UCSD-AML1 (cell line): Measurements from ENCODE around the gene PNPLA6.
A peak's percentile ranks its signal among the peaks of the same experiment; 100 is the strongest.

Experiments
- DNase-seq: peaks from one replicate; lab custom pipeline; 2025; ENCODE audit not compliant: unreplicated experiment; lab: John Stamatoyannopoulos, UW

PNPLA6 gene

DNA sequence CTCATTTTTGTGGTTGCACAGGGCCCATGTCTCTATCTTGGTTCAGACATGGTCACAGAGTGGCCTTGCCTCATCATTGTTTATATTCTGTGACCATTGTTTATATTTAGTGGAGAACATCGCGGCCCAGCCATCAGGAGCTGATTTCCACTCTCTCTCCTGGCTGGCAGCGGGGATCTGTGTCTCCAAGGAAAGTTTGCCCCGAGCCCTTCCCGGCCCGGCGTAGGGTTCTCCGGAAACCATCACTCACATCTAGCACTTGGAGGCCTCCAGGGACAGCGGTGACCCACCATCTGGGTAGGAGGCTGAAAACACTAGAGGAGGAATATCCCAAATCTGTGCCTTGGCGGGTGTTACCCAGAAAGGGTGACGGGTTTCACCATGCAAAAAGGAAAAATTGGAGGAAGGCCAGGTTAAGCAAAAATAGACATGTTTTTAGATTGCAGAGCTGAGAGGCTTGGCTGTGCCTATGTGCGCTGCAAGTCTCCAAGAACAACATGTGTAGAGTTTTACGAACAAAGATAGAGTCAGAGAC, 20.3 kb upstream of the PNPLA6 start:
- no peak for DNase-seq

GRCh38 chr19:7515645-7516151, 19.8 kb upstream of the PNPLA6 start, which contains the start of gene ZNF358:
ZNF358 (plus strand) TSS chr19:7516103; CDS start chr19:7519243, 3,140 bp downstream.
- DNase-seq: peak; percentile 63

- no peak for DNase-seq
These were observed 19.2 kb upstream of the PNPLA6 start for GRCh38 chr19:7516333-7516732.

- no peak for DNase-seq
These were observed 18.6 kb upstream of the PNPLA6 start for GRCh38 chr19:7516878-7517277.

- DNase-seq: no peak
These were observed 16.0 kb upstream of the PNPLA6 start for GRCh38 chr19:7519361-7520130.

DNA sequence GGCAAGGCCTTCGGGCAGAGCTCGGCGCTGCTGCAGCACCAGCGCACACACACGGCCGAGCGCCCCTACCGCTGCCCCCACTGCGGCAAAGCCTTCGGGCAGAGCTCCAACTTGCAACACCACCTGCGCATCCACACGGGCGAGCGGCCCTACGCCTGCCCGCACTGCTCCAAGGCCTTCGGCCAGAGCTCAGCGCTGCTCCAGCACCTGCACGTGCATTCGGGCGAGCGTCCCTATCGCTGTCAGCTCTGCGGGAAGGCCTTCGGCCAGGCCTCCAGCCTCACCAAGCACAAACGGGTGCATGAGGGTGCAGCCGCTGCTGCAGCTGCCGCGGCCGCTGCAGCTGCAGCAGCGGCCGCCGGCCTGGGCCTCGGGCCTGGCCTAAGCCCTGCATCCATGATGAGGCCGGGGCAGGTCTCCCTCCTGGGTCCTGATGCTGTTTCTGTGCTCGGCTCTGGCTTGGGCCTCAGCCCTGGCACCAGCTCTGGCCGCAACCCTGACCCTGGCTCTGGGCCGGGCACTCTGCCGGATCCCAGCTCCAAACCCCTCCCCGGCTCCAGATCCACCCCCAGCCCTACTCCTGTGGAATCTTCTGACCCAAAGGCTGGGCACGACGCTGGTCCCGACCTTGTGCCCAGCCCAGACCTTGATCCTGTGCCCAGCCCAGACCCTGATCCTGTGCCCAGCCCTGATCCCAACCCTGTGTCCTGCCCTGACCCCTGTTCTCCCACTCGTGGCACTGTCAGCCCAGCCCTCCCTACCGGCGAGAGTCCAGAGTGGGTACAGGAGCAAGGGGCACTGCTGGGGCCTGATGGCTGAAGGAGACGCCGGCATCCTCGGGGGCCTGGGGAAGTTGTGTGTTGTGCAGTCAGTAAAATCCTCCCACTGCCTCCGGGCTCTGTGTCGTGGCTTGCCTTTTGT, 15.1 kb upstream of the PNPLA6 start:
- DNase-seq: no peak

DNA sequence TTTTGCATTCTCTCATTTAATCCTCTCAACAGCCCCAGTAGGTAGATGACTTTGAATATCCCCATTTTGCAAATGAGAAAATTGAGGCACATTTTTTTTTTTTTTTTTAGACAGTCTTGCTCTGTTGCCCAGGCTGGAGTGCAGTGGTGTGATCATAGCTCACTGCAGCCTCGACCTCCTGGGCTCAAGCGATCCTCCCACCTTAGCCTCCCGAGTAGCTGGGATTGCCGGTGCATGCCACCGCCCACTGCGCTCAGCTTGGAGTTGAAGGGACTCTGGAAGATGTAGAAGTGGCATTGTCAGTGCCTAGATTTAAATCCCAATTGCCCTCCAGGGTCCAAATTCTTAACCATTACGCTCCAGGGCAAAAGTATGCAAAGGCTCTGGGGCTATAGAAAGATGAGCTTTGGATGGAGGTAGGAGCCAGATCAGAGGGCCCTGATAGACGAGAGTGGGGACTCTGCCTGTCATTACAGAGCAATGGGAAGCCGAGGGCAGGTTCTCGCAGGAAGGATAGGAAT, 13.9 kb upstream of the PNPLA6 start:
- DNase-seq: no peak

DNA sequence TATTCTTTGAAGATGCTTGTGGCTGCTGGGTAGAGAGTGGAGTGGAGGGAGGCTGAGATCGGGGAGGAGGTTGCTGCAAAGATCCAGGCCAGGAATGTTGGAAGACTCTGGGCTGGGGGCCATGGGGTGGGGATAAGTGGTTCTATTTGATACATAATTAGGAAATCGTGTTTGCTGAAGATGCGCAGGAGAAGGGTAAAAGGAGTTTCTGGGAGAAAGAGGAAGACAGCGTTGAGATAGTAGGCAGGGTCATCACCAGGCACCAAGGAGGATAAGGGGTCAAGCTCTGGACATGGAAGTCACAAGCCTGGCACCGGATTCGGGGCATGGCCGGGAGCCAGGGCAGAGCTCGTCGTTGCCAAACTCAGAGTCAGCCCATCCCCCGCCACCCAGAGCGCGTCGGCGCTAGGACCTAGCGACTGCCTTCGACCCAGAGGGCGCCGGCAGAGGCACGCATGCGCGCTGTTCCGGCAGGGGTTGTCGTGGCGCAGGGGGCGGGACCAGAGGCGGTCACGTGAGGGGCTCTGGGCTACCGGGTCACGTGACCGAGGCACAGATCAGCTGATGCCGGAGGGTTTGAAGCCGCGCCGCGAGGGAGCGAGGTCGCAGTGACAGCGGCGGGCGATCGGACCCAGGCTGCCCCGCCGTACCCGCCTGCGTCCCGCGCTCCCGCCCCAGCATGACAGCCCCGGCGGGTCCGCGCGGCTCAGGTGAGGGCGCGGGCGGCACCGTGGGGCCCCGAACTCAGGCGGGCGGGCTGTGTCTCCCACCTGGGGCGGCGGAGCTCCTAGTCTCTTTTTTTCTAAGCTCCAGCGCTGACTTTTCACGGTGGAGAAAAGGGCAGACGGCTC, 13.2 kb upstream of the PNPLA6 start, which contains the start of gene MCOLN1:
Gene MCOLN1, plus strand, starts transcription at position 553 of the 851 bp plus-strand sequence. Its CDS starts 127 bp downstream, at position 680.
- DNase-seq: peak; percentile 99

- no peak for DNase-seq
These were observed 12.4 kb upstream of the PNPLA6 start for GRCh38 chr19:7522923-7523667.

GRCh38 chr19:7524523-7524922, 11.0 kb upstream of the PNPLA6 start:
- DNase-seq: no peak

GRCh38 chr19:7524992-7525739, 10.4 kb upstream of the PNPLA6 start:
- no peak for DNase-seq

DNA sequence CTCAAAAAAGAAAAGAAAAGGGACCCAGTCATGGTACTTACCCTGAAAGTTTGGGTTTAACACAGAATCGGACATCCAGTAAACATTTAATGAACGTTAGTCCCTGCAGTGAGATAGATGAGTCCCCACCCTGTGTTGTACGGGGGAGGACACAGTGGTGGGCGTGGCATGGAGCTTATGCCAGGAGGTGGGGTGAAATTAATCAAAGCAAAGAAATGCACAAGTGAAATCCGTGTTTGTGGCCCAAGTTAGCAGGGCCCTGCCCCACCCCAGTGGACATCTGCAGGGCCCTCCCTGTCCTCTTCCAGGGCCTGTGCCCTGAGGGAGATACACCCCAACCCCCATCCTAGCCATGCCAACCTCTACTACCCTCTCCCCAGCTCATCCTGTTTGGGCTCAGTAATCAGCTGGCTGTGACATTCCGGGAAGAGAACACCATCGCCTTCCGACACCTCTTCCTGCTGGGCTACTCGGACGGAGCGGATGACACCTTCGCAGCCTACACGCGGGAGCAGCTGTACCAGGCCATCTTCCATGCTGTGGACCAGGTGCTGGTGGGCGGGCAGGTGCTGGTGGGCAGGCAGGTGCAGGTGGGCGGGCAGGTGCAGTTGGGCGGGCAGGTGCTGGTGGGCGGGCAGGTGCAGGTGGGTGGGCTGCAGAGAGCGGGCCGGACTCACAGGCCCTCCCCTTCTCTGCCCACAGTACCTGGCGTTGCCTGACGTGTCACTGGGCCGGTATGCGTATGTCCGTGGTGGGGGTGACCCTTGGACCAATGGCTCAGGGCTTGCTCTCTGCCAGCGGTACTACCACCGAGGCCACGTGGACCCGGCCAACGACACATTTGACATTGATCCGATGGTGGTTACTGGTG, 9.2 kb upstream of the PNPLA6 start:
- no peak for DNase-seq

DNA sequence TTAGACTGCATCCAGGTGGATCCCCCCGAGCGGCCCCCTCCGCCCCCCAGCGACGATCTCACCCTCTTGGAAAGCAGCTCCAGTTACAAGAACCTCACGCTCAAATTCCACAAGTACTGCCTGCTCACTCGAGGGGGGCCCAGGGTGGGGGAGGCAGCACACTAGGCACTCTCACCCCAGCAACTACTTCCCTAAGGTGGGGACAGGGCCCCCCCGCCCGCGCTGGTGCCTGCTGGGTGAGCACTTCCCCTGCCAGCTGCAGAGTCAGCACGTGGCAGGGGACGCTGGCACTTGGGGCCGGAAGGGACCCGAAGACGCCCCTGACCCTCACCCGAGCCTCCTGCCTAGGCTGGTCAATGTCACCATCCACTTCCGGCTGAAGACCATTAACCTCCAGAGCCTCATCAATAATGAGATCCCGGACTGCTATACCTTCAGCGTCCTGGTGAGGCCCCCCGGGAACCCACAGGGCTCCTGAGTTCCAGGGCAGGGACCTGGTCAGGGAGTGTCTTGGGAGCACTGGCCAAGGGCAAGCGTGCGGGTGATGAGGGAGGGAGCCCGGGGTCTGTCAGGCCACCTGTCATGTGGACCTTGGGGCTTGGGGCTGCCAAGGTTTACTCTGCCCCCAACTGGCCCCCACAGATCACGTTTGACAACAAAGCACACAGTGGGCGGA, 7.9 kb upstream of the PNPLA6 start:
- DNase-seq: no peak

DNA sequence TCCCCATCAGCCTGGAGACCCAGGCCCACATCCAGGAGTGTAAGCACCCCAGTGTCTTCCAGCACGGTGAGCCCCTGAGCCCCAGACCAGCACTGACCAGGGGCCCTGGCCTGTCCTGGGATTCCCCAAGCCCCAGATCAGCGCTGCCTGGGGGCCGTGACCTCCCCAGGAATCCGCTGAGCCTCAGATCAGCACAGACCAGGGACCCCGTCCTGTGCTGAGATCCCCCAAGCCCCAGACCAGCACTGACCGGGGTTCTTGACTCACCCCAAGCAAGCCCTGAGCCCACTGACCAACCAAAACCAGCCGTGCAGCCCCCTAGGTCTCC, 7.4 kb upstream of the PNPLA6 start:
- no peak for DNase-seq

DNA sequence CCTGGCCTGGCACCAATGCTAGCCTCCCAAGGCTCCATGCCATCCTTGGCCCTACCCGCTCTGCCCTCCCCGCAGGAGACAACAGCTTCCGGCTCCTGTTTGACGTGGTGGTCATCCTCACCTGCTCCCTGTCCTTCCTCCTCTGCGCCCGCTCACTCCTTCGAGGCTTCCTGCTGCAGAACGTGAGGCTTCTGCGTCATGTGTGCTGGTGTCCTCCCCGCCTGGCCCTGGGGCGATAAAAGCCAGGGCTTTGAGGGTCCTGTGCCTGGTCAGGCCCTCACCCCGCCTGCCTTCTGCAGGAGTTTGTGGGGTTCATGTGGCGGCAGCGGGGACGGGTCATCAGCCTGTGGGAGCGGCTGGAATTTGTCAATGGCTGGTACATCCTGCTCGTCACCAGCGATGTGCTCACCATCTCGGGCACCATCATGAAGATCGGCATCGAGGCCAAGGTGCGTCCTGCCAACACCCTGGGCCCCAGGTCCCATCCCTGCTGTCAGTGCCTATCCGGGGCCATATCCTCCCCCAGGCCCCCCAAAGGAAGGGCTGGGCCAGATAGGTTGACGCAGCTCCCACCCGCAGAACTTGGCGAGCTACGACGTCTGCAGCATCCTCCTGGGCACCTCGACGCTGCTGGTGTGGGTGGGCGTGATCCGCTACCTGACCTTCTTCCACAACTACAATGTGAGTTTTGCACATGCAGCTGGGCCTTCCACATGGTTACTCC, 6.8 kb upstream of the PNPLA6 start:
- DNase-seq: no peak

DNA sequence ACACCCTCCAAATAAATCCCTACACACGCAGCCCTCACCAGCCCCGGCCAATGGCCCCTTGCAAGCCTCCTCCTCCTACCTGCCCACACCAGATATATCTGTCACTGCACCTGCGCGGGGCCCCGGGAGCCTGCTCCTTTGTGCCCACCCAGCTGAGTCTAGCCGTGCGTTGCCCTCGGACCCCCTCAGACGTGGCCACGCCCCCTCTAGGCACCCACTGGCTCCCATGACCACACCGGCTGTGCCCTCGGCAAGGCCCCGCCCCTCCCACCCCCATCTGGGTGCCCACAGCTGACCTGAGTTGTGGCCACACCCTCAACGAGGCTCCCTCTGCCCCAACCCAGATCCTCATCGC, 6.3 kb upstream of the PNPLA6 start:
- DNase-seq: no peak
